ENCODE data around the gene HRAS.

Gene HRAS

DNA sequence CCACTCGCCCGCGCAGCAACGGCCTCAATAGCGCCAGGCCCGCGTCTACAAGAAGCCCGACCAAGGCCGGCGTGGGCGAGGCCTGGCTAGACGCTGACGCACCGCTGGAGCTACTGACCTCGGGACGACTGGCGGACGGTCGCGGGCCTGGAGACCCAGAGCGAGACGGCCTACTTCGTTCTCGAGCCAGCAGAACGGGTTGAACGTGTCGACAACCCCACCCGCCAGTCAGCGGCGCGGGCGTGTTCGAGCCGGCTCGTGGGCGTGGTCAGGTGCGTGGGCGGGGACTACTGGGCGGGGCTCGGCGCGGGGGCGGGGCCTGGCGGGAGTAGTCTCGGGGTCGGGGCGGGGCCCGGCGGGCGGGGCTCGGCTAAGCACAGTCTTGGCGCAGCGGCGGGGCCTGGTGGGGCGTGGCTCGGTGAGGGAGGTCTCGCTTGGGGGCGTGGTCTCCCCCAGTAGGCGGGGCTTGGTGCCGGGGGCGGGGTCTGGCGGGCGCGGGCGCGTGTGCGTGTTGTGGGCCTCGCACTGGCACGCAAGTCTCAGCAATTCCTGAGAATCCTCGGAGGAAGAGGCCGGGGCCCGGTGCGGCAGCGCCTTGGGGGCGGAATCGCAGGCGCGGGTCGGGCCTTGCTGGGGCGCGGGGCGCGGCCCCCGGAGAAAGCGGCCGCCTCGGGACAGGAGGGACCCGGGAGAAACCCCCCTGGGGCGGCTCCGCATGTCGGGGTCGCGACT, 28.2 kb downstream of the HRAS start, which contains the start of gene RNH1:
RNH1 (minus strand) TSS at position 248 of the 732 bp plus-strand sequence. CDS start 5,080 bp downstream, outside the sequence.
- DNase-seq, result peak; percentile 99

DNA sequence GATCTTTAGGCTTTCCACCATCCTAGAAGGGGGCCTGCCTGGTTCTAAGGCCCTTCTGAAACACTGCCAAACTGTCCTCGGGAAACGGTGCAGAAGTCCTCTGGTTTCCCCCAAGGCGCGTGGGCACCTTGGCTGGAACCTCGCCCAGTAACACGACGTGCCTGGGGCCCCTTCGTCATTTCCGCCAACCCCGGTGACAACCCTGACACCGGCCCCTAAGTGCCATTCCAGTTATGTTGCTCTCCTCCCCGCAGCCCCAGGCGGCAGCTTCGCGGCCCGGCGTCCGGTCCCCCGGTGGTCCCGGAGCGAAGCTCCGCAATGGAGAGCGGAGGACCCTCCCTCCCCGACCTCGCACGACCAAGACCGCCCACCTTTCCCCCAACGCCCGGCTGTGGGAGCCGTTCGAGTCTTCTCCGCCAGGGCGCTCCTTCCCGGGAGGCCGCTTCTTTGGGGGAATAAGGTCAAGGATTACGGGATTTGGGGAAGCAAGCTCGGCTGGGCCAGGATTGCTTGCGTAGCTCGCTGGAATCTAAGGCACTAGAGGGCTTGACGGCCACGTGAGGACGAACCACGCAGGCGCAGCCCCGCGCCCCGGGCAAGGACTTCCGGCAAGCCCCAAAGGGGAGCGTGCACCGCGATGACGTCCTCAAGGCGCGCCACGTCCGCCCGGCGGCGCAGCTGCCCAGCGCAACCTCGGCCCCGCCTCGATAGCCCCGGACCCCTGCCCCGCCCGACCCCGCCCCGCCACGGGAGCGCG, 29.0 kb downstream of the HRAS start:
- DNase-seq, result peak; percentile 99

DNA sequence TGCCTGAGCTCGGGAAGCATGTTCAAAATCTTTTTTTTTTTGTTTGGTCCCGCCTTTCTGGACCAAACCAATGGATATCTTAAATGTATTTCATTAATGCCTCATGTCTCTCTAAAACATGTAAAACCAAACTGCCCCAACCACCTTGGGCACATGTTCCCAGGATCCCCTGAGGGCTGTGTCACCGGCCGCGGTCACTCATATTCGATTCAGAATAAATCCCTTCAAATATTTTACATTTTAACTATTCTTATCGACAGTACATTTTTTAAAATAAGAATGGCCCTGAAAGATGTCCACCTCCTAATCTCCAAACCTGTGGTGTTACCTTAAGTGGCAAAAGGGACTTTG, 30.4 kb downstream of the HRAS start:
- DNase-seq, result no peak

DNA sequence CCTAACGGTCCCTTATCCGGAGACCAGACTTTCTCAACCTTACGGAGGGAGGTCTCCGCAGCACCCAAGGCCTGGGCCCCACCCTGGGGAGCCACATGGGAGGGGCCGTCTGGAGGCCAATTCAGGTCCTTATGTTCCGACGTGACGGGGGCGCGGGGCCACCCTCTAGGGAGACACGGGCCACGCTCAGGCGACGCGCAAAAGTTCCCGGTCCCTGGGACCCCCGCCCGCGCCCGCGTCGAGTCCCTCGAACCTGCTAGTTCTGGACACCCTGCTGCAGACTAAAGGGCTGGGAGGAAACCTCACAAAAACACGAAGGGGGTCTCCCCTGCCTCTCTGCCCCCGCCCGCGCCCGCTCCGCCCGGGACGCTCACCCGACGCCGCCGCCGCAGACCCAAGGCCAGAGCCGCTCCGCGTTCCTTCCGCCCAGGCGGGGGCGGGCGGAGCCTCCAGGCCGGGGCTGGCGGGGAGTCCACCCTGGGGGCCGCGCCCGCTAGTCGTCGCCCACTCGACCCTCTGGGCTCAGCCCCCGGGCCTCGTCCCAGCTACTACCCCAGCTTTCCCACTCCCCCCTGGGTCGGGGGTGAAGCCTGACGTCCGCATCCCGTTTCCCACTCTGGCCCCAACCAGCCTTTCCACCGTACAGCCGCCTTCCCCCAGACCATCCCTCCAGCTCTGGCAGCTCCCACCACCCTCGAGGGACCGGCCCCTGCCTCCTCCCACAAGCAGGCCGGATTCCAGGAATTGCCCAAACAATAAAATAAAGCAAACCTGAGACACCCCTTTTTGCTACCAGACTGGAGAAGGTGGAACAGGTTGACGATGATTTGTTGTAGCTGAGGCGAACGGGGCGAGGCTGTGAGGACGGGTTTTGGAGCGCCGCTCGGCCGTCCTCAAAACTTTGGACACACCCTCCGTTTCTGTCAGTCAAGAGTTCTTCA, 31.1 kb downstream of the HRAS start:
- DNase-seq, result peak; percentile 66

DNA sequence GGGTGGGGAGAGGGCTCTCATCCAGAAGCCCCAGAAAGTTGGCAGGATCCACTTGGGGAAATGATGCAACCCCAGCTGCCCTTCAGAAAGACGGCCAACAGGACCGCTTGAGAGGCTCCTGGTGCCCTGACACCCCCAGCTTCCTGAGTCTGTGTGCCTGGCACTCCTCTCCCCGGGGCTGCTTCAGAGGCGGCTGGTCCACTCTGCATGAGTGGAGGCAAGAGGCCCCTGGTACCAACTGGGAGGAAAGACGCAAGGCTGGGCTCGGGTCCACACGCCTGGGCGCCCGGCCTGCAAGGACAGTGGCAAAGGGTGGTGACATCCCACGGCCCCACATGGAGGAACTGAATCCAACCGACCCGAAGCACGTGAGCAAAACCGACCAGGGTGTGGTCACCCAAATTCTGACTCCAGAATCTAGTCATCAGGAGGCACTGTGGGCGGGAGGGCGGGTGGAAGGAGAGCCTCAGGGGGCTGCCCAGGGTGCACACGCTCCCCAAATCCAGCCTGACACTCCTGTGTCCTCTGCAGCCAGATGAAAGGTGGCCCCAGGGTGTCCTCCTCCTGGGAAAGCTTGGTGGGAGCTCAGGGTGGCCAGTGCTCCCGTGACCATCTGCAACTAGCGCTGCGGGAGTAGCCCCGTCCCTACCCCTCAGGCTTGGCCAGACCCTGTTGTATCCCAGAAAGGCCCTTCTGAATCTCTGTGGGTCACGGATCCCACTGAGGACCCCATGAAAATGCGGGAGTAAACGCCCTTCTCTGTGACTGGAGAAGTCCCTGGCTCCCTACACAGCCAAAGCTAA, 32.0 kb downstream of the HRAS start:
- peak; percentile 67 for DNase-seq

DNA sequence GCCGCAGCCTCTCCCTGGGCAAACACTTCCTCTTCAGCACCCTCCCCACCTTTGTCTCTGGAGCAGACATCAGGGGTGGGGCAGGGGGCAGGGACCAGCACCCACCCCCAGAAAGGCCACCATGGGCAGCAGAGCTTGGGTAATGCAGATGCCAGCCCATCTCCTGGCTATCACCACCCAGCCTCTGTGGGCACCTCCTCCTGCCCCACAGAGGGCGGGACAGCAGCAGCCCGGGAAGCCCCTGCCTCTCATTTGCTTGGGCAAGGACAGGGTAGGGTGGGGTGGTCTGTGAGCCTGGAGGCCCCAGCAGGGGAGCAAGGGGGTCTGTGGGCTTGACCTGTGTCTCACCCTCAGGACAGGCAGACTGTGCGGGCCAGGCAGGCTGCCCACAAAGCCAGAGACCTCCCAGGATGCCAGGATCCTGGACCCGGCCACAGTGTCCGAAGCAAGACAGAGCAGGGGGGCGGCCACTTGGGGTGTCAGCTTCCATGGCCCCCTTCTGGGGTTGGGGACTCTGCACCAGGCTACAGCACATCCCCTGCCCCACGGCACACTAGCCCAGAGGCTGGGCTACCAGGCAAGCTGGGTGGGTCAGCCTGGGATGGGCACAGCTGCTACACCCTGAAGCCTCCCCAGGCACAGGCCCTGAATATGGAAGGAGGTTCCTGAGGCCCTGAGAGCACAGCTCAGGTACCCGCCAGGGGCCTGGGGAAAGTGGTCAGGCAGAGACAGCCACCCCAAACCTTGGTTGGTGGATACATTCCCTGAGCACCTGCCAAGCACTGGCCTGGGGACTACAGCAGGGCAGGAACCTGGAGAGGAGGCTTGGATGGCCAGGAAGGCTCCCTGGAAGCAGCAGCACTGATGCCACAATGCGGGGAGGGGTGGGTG, 32.8 kb downstream of the HRAS start:
- no peak for DNase-seq

DNA sequence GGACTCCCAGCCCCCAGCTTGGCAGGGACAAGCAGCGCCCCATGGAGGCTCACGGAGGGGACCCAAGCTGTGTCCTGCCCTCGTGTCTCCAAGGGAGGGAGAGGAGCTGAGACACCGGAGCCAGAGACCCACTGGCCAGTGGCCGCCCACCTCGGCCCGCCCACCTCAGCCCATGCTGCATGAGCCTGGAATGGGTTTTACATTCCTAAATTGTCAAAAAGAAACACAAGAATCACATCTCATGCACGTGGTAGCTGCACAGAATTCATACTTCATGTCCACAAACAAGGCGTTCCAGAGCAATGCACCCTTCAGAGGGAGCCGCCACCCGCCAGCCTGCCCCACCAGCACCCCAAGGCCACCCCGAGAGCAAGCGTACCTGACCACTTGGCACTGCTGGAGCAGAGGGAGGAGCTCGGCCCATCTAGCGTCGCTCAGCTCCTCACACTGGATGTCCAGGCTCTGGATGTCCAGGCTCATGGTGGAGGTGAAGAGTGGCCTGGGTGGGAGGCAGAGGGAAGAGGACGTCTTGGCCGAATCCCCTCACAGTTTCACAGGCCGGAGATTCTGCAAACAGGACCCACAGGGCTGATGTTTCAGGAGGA, 33.6 kb downstream of the HRAS start:
- DNase-seq, result peak; percentile 15

DNA sequence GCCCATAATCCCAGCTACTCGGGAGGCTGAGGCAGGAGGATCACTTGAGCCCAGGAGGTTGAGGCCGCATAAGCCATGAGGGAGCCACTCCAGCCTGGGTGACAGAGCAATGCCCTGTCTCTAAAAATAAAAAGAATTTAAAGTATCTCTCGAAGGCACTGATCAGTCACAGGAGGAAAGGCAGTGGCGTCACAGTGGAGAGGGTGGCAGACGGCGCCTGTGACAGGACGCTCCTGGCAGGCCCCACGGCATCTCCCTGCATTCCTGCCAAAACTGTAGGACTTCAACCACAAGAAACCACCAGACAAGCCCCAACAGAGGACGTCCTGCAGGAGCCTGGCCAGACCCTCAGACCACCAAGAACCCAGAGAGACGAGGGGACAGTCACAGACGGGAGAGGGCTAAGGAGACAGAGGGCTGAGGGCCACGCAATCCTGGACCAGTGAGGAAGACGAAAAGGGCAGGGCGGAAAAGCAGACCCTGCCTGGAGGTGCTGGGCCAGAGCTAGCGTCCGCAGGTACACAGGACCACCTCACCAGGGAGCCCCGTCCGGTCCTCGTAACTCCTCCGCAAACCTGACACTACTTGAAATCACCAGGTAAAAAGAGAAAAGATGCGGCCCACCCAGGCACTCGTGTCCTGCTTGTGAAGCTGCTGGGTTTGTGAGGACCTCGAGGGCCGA, 34.2 kb downstream of the HRAS start:
- DNase-seq, result no peak

DNA sequence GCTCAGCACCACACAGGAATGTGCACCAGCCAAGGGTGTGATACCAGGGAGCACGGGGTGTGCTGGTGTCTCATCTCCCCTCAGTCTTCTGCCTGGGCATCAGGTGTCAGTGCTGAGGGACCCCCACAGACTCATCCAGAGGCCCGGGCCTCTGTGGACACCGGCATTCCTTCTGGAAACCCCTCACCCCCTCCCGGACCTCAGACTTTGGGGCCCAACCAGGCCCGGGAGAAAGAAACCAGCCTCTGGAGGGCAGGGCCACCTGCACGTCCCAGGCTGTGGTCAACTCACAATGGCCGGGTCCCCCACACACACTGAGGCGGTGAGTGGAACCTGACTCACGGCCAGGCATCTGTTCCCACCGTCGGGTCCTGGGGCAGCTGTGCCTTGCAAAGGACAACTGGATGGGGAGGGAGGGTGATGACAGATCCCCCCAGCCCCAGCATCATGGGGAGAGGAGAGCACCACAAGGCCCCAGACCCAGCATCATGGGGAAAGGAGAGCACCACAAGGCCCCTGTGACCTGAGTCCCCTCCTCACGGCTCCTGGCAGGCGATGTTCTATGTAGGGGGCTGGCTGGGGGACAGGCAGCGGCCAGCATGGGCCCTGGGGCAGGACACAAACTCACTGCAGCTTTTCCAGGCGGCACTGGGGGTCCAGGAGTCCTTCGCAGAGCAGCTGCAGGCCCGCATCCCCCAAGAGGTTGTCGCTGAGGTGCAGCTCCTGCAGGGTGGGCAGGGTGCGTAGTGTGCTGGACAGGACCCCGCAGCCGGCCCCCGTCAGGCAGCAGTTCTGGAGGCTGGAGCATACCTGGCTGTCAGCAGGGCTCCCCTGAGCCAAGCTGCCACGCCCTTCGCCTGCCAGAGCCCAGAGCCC, 35.9 kb downstream of the HRAS start:
- no peak for DNase-seq

DNA sequence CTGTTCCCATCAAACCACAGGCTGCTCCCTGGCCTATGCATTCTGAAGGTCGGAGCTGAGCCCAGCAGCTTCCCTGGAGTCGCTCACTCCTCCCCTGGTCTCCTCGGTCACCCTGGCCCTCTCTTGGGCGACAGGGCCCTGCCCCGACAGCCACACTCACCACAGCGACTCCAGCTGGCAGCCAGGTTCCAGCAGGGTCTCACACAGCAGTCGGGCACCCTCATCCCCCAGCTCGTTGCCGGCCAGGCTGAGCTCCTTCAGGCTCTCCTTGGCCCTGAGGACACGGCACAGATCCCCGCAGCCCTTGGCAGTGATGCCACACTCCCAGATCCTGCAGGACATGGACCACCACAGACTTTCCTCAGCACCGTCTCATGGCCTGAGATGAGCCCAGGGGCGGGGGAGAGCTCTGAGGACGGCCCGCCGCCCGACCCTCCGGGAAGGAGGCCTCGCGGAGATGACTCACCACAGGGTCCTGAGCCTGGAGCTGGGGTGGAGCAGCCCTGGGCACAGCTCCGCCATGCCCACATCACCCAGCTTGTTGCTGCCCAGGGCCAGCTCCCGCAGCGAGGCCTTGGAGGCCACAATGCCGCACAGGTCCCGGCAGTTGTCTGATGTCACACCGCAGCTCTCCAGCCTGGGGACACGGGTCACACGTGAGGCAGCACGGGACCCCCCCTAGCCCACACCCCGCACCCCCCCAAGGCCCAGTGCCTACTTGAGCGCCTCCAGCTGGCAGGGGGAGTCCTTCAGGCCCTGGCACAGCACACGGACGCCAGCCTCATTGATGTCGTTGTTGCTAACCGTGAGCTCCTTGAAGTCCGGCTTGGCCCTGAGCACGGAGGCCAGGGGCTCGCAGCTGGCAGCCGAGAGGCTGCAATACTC, 36.8 kb downstream of the HRAS start:
- DNase-seq, result peak; percentile 16

DNA sequence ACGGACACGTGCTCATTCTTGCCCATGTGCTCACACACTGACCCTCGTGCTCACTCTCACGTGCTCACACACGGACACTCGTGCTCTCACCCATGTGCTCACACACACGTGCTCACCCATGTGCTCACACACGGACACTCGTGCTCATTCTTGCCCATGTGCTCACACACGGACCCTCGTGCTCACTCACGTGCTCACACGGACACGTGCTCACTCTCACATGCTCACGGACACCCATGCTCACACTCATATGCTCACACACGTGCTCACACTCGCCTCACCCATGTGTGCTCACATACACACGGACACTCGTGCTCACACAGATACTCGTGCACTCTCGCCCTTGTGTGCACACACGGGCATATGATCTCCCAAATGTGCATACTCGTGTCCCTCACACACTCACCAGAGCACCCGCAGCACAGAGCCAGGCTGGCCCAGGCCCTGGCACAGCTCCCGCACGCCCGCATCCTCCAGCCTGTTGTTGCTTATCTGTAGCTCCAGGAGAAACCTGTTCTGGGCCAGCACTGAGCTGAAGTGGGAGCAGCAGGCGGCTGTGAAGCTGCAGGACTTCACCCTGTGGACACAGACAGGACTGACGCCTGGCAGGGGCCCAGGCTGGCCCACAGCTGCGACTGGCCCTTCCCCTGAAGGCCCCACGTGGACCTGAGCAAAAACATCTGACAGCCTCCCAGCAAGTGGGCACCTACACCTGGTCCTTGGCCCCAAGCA, 37.6 kb downstream of the HRAS start:
- peak; percentile 16 for DNase-seq

DNA sequence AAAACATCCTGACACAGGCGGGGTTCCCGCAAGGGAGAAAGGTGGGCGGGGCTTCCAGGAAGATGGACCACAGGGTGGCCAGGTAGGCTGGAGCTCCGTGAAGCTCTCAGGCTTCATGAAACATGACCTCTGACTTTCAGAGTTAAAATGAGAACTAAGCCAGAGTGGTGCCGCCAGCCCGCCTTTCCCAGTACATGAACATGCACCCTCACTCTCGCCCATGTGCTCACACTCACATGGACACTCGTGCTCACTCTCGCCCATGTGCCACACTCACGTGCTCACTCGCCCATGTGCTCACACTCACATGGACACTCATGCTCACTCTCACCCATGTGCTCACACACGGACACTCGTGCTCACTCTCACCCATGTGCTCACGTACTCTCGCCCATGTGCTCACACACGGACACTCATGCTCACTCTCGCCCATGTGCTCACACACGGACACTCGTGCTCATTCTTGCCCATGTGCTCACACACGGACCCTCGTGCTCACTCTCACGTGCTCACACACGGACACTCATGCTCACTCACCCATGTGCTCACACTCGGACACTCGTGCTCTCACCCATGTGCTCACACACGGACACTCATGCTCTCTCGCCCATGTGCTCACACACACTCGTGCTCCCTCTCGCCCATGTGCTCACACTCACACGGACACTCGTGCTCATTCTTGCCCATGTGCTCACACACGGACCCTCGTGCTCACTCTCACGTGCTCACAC, 38.4 kb downstream of the HRAS start:
- DNase-seq, result no peak

DNA sequence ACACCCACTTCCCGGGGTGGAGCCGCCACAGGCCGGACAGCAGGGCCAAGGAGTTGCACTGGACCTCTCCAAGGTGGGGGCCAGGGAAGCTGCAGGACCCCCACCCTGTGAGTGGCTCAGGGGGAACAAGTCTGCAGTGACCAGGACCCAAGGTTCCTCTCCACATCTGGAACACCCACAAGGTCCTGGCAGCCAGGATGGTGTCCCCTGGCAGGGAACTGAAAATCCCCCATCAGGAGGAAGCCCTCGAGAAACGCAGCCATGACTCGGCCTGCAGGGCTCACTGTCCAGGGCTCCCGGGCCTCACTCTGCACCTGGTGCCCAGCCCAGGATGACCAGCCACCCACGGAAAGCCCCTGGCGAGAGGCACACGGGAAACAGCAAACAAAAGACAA, 39.8 kb downstream of the HRAS start:
- DNase-seq, result peak; percentile 17

DNA sequence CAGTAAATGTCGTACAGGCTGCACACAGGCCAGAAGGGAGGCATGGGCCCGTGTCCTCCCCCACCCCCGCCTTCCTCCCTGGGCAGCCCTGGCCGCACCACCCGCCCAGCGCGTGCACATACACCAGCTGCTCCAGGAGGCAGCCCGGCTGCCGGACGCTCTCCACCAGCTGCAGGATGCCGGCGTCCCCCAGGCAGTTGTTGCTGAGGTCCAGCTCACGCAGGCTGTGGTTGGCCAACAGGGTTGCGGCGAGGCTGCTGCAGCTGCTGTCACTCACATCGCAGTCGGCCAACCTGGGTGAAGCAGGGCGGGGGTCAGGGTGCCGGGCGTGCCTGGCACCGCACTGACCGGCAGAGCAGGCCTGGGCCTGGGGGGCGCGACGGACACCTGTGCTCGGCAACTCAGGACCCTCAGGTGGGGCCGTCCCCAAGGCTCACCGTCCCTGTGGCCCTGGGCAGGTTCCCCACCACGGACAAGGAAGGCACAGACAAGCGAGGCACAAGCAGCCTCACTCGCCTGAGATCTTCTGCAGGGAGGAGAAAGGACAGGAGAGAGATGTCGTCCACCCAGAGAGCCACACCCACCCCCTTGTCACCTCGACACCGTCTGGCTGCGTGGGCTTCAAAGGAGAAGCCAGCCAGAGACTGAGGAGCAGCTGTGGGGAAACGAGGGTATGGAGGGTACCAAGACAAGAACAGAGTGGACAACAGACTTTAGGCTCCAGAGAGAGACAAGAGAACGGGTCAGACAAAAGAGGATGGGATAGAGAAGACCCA, 40.4 kb downstream of the HRAS start:
- DNase-seq, result peak; percentile 67

DNA sequence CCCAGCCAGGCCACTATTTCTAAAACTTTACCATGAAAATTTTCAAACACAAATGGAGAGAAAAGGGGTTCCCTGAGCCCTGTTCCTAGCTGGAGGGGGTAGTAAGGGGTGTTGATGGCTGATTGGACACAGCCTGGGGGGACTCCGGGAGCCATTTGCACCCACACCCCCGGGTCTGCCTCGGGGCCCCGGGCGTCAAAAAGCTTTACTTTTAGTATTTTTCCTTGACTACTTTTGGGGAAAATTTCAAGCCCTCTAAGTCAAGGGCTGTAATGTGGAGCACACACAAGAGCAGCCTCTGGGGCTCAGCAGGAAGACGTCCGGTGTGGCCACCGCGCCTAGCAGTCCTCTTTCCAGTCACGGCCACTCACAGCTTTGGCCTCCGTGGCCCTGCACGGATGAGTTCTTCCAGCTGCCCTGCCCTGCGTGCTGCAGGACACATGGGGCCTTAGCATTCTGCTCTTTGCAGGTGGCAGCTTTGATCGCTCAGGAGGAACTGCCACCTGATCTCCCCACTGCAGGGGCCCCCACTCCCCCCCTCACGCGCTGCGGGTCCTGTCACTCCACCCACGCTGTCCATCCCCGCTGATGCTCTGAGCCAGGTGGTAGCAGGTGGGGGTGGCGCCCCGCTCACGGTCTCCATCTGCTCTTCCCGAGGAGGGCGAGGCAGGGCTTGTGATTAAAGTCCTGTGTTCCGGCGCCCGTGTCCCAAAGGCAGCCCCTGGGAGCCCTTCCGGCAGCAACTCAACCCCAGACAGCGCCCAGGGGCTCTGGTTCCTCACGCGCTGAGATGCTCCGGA, 42.7 kb downstream of the HRAS start:
- DNase-seq, result no peak
